ENCODE results near the gene TRIM46. TPM values are rescaled to one million over a fixed set of nuclear protein-coding genes. Genes with fewer than 3 reads are reported as not detected.
"Not testable (repeated sequence)": the region's sequence is repeated elsewhere in the genome, so short reads cannot be mapped to it uniquely, and the experiment has no call there.

Gene TRIM46
- polyA plus RNA-seq, 1 experiment = 2.9 TPM

- no peak for DNase-seq (ENCODE audit: low read depth, low spot score)
- peak overlapping the region; percentile 96 for H3K4me3 ChIP-seq (ENCODE audit: low read depth, low read length)
- POLR2A ChIA-PET = interaction anchor here (1.0 to 2.5 kb wide), 4 partner anchors 16 to 36 kb away, joined by 4 to 19 read pairs (median 6); partner anchors contain the start of gene KRTCAP2
- no peak for TF ChIP-seq CTCF (IDR thresholded peaks at IDR 0.05; ENCODE audit: low read depth, low read length)
- H3K27me3 ChIP-seq (ENCODE audit: control insufficient read depth, insufficient read depth, low read length) = no peaks in the 10 kb centered on the region
- peak overlapping the region; percentile 39 for H3K27ac ChIP-seq (ENCODE audit: low read depth, low read length)
- CTCF ChIA-PET = interaction anchor here (1.5 to 5.4 kb wide), 3 partner anchors 16 to 41 kb away, joined by 7 to 55 read pairs (median 22); partner anchors contain the start of gene KRTCAP2
- H3K9me3 ChIP-seq (ENCODE audit: control insufficient read depth, insufficient read depth, low read length) = no peaks in the 10 kb centered on the region
These were observed 35.7 kb downstream of the TRIM46 start for GRCh38 chr1:155209312-155209721.

GRCh38 chr1:155210314-155211104 lies 36.9 kb downstream of the TRIM46 start:
- no peak for TF ChIP-seq CTCF (IDR thresholded peaks at IDR 0.05; ENCODE audit: low read depth, low read length)
- Histone ChIP-seq H3K27ac (ENCODE audit: low read depth, low read length) (no peak overlapping the region), H3K27me3 (ENCODE audit: control insufficient read depth, insufficient read depth, low read length) (no peaks in the 10 kb centered on the region), H3K9me3 (ENCODE audit: control insufficient read depth, insufficient read depth, low read length) (no peaks in the 10 kb centered on the region), H3K4me3 (ENCODE audit: low read depth, low read length) (no peak overlapping the region)
- ChIA-PET POLR2A (no interaction called here), CTCF (interaction anchor here (5.4 kb wide), 1 partner anchor 39 kb away, joined by 55 read pairs; no protein-coding TSS in a partner anchor)
- no peak for DNase-seq (ENCODE audit: low read depth, low spot score)

GRCh38 chr1:155211381-155212050 lies 37.9 kb downstream of the TRIM46 start:
- H3K27me3 ChIP-seq (ENCODE audit: control insufficient read depth, insufficient read depth, low read length); CTCF ChIA-PET; H3K27ac ChIP-seq (ENCODE audit: low read depth, low read length); POLR2A ChIA-PET; H3K9me3 ChIP-seq (ENCODE audit: control insufficient read depth, insufficient read depth, low read length); H3K4me3 ChIP-seq (ENCODE audit: low read depth, low read length); DNase-seq (ENCODE audit: low read depth, low spot score): not testable (repeated sequence)

GRCh38 chr1:155212051-155212440 lies 38.4 kb downstream of the TRIM46 start:
- H3K9me3 ChIP-seq (ENCODE audit: control insufficient read depth, insufficient read depth, low read length); DNase-seq (ENCODE audit: low read depth, low spot score); CTCF ChIA-PET; H3K27ac ChIP-seq (ENCODE audit: low read depth, low read length); H3K4me3 ChIP-seq (ENCODE audit: low read depth, low read length); POLR2A ChIA-PET; H3K27me3 ChIP-seq (ENCODE audit: control insufficient read depth, insufficient read depth, low read length): not testable (repeated sequence)

DNA sequence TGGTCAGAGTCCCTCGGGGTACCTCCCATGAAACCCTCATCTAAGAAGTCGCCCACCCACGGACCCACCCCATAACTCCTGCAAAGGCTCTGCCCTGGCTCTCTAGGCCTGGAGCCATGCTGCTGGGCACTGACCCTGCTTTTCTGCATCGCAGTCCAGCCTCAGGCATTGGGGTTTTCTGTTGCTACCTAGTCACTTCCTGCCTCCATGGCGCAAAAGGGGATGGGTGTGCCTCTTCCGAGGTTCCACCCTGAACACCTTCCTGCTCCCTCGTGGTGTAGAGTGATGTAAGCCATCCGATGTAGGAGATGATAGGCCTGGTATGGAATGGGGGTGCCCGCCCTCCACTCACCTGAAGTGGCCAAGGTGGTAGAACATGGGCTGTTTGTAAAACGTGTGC lies 41.1 kb downstream of the TRIM46 start:
- H3K4me3 ChIP-seq (ENCODE audit: low read depth, low read length); CTCF ChIA-PET: not testable (repeated sequence)

DNA sequence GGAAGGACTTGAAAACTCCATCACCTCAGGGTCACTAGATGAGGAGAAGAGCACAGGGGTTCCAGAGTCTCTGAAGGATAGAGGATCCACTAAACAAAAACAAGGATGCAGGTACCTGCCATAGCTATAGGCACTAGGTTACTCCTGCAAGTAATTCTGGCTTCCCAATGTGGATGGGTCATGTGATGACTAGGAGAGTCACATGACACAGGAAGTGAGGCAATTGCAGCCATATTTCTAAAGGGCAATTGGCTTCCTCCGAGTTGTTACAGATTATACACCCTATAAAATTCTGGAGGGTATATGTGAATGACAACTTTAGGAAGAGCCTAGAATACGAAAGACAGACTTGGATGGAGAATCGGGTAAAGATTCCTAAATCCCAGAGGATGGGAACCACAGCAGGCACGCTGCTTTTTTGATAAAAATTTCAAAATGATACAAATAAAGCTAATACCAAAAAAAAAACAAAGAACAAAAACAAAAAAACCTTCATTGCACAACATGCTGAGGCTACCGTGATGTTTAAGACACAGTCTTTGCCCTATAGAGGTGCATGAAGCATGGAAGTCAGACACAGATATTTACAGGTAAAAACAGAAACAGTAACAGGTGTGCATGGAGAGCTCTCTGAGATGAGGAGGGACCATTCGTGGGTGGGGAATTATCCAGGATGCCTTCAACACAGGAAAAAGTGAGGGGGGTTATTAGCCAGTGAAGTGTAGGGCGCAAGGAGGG lies 45.4 kb downstream of the TRIM46 start:
- ChIA-PET CTCF (interaction anchor here (0.9 to 1.7 kb wide), 2 partner anchors 12 to 33 kb away, joined by 5 to 6 read pairs; no protein-coding TSS in a partner anchor), POLR2A (no interaction called here)
- H3K9me3 ChIP-seq (ENCODE audit: control insufficient read depth, insufficient read depth, low read length) = no peaks in the 10 kb centered on the region
- no peak overlapping the region for H3K27ac ChIP-seq (ENCODE audit: low read depth, low read length)
- TF ChIP-seq CTCF (IDR thresholded peaks at IDR 0.05; ENCODE audit: low read depth, low read length) = no peak
- H3K27me3 ChIP-seq (ENCODE audit: control insufficient read depth, insufficient read depth, low read length) = no peaks in the 10 kb centered on the region
- no peak overlapping the region for H3K4me3 ChIP-seq (ENCODE audit: low read depth, low read length)
- no peak for DNase-seq (ENCODE audit: low read depth, low spot score)

More for the DNA sequence above, 41.1 kb downstream of the TRIM46 start:
- H3K27ac ChIP-seq (ENCODE audit: low read depth, low read length); POLR2A ChIA-PET; H3K9me3 ChIP-seq (ENCODE audit: control insufficient read depth, insufficient read depth, low read length); DNase-seq (ENCODE audit: low read depth, low spot score); H3K27me3 ChIP-seq (ENCODE audit: control insufficient read depth, insufficient read depth, low read length): not testable (repeated sequence)
